CD14-positive monocyte (primary cell): ENCODE results near the gene MED12L. TPM values are rescaled to one million over a fixed set of nuclear protein-coding genes. Genes with fewer than 3 reads are reported as not detected.

ENCODE experiments used
- DNase-seq, 3 donors: peaks; one replicate each; pipeline ENCODE4 v3.0.0-alpha.2; 2011 to 2022
- H2AFZ ChIP-seq: 2 replicates; pipeline ENCODE4 v1.6.0; 2012; ENCODE audit warnings: mild to moderate bottlenecking, low read depth, low read length, inconsistent platforms; ENCODE audit not compliant: insufficient read depth, poor library complexity, severe bottlenecking
- H3K27ac ChIP-seq, 2 donors: 1 replicate in 1 of 2; 2 replicates in 1 of 2; pipeline ENCODE4 v1.5.1; 2012 to 2013; ENCODE audit warnings: low read length in 2 of 2, control low read depth in 1 of 2, inconsistent platforms in 1 of 2, low read depth in 1 of 2, mild to moderate bottlenecking in 1 of 2
- H3K27me3 ChIP-seq, 2 donors: one replicate each; pipeline versions ENCODE4 v1.6.0 to v1.6.1; 2011 to 2013; ENCODE audit warnings: low read length in 2 of 2; ENCODE audit not compliant: control insufficient read depth in 2 of 2, insufficient read depth in 2 of 2
- H3K36me3 ChIP-seq, 2 donors: replicated peaks in 1 of 2; 1 replicate in 1 of 2; 2 replicates in 1 of 2; pipeline versions ENCODE4 v1.5.1 to v1.6.1; 2012 to 2013; ENCODE audit warnings: low read length in 2 of 2, control low read depth in 1 of 2, inconsistent platforms in 1 of 2, mild to moderate bottlenecking in 1 of 2; ENCODE audit not compliant: insufficient read depth in 2 of 2, control insufficient read depth in 1 of 2
- H3K4me1 ChIP-seq, 2 donors: 1 replicate in 1 of 2; 2 replicates in 1 of 2; pipeline versions ENCODE4 v1.5.1 to v1.6.1; 2012 to 2013; ENCODE audit warnings: low read length in 2 of 2, control low read depth in 1 of 2, inconsistent platforms in 1 of 2, mild to moderate bottlenecking in 1 of 2, moderate library complexity in 1 of 2; ENCODE audit not compliant: insufficient read depth in 2 of 2, control insufficient read depth in 1 of 2
- H3K4me2 ChIP-seq: replicated peaks from 2 replicates; pipeline ENCODE3; 2012; ENCODE audit warnings: low read length, moderate library complexity, mild to moderate bottlenecking; ENCODE audit not compliant: poor library complexity, severe bottlenecking; ENCODE audit errors: extremely low read depth
- H3K4me3 ChIP-seq, 3 experiments: fragments of 200-600 bp in 1 of 3; sonication (generic) in 1 of 3; replicated peaks in 1 of 3; 1 replicate in 2 of 3; 2 replicates in 1 of 3; pipeline ENCODE4 v1.5.1; 2011 to 2013; ENCODE audit warnings: low read length in 3 of 3, mild to moderate bottlenecking in 3 of 3, control low read depth in 2 of 3, low read depth in 2 of 3, inconsistent platforms in 1 of 3, moderate library complexity in 1 of 3
- H3K79me2 ChIP-seq: 2 replicates; pipeline ENCODE4 v1.6.0; 2012; ENCODE audit warnings: mild to moderate bottlenecking, control low read depth, inconsistent platforms, low read length, moderate library complexity; ENCODE audit not compliant: insufficient read depth
- H3K9ac ChIP-seq: 2 replicates; pipeline ENCODE4 v1.6.0; 2017; ENCODE audit warnings: low read length, mild to moderate bottlenecking; ENCODE audit not compliant: insufficient read depth, poor library complexity, severe bottlenecking
- H3K9me3 ChIP-seq, 2 donors: replicated peaks in 1 of 2; 1 replicate in 1 of 2; 2 replicates in 1 of 2; pipeline versions ENCODE4 v1.5.1 to v1.6.1; 2012 to 2013; ENCODE audit warnings: low read length in 2 of 2, control low read depth in 1 of 2; ENCODE audit not compliant: control insufficient read depth in 1 of 2, insufficient read depth in 1 of 2
- H4K20me1 ChIP-seq: 2 replicates; pipeline ENCODE4 v1.6.0; 2012; ENCODE audit warnings: mild to moderate bottlenecking, low read length, control low read depth, moderate library complexity; ENCODE audit not compliant: insufficient read depth
- H3K27ac Mint-ChIP-seq, 7 donors: one replicate each; pipeline ENCODE4 v1.8.0; 2020; ENCODE audit warnings: mild to moderate bottlenecking in 7 of 7, mixed read lengths in 7 of 7, moderate library complexity in 6 of 7, inconsistent platforms in 2 of 7
- H3K27me3 Mint-ChIP-seq, 3 donors: one replicate each; pipeline ENCODE4 v1.8.0; 2021 to 2022; ENCODE audit warnings: low read depth in 3 of 3, mild to moderate bottlenecking in 3 of 3, mixed read lengths in 3 of 3, moderate library complexity in 3 of 3, inconsistent platforms in 1 of 3
- H3K36me3 Mint-ChIP-seq, 2 donors: one replicate each; pipeline ENCODE4 v1.8.0; 2020; ENCODE audit warnings: mixed read lengths in 2 of 2, inconsistent platforms in 1 of 2, mild to moderate bottlenecking in 1 of 2
- H3K4me1 Mint-ChIP-seq: one replicate; pipeline ENCODE4 v1.8.0; 2020; ENCODE audit warnings: mild to moderate bottlenecking, mixed read lengths
- H3K4me3 Mint-ChIP-seq, 2 donors: one replicate each; pipeline ENCODE4 v1.8.0; 2020; ENCODE audit warnings: mild to moderate bottlenecking in 2 of 2, mixed read lengths in 2 of 2, moderate library complexity in 1 of 2
- H3K9me3 Mint-ChIP-seq, 7 donors: one replicate each; pipeline ENCODE4 v1.8.0; 2020 to 2022; ENCODE audit warnings: mixed read lengths in 7 of 7, mild to moderate bottlenecking in 6 of 7, moderate library complexity in 6 of 7, inconsistent platforms in 2 of 7
- WGBS: methylation state at CpG from one replicate; pipeline ENCODE4 v1.1.5; 2013; ENCODE audit warnings: missing lambda C conversion rate; ENCODE audit not compliant: insufficient coverage; 5-methylcytosine and 5-hydroxymethylcytosine counted together
- intact Hi-C, 2 donors: fragments of 100-400 bp; cut with micrococcal nuclease; formaldehyde crosslinking; loops; one replicate each; pipeline versions ENCODE4 v1.15.0 to v1.15.1; 2023
- polyA plus RNA-seq, 3 donors: library from polyadenylated mRNA; depleted of rRNA in 1 of 3; unstranded in 2 of 3; stranded (reverse) in 1 of 3; fragments of 300-500 nt in 2 of 3; fragments of >200 nt in 1 of 3; fragmentation: Illumina TruSeq in 2 of 3; gene quantifications; 1 replicate in 2 of 3; 2 replicates in 1 of 3; pipeline ENCODE4 v1.2.3, GENCODE V29; 2012 to 2021
- TF ChIP-seq, protein P1 (sequence below): fragments of 200-600 bp; IDR thresholded peaks from one replicate; pipeline ENCODE4 v1.8.0; 2022; ENCODE audit warnings: antibody characterized with exemption, mild to moderate bottlenecking

MED12L gene
- polyA plus RNA-seq, 3 donors = 0.12 to 0.29 TPM; not detected in 1

DNA sequence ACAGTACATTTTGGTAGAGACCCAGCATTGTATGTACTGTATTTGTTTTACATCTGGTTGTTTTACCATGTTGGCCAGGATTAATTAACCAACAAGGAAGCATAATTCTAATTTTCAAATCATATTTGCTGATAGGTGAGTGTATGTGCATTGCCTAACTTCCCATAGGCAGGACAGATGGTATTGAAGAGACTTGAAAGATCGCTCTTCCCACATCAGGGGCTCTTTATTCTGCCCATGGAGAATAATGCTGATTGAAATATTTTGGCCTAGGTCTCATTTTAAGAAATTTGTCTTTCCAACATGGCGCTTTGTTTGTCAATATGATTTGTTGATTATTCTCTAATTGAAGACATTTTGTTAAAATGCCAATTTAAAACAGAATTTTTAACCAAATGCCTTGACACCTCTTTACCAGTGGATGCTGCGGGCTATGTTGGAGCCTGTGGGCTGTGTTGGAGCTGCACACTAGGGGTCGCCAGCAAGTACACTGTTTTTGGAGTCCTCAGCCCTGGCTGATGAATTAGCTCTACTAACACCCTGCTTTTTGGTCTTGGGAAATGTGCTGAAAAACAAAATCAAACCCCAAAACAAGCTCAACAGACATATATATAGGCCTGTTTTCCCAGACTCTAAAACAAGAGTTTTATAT lies 293.7 kb downstream of the MED12L start:
- TF ChIP-seq, protein P1, sequence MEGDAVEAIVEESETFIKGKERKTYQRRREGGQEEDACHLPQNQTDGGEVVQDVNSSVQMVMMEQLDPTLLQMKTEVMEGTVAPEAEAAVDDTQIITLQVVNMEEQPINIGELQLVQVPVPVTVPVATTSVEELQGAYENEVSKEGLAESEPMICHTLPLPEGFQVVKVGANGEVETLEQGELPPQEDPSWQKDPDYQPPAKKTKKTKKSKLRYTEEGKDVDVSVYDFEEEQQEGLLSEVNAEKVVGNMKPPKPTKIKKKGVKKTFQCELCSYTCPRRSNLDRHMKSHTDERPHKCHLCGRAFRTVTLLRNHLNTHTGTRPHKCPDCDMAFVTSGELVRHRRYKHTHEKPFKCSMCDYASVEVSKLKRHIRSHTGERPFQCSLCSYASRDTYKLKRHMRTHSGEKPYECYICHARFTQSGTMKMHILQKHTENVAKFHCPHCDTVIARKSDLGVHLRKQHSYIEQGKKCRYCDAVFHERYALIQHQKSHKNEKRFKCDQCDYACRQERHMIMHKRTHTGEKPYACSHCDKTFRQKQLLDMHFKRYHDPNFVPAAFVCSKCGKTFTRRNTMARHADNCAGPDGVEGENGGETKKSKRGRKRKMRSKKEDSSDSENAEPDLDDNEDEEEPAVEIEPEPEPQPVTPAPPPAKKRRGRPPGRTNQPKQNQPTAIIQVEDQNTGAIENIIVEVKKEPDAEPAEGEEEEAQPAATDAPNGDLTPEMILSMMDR = peak; percentile 60
- H3K9me3 ChIP-seq = no peaks in the 10 kb centered on the region
- peak in 2 of 3 donors; percentile 21 to 23 for DNase-seq
- H3K27ac ChIP-seq = no peak overlapping the region
- Mint-ChIP-seq H3K4me1 (peaks cover 28% of the 10 kb centered on the region), H3K27ac (no peak overlapping the region), H3K9me3 (no peaks in the 10 kb centered on the region), H3K36me3 (no peaks in the 10 kb centered on the region), H3K27me3 (no peaks in the 10 kb centered on the region), H3K4me3 (no peak overlapping the region)
- no peaks in the 10 kb centered on the region for H3K36me3 ChIP-seq
- no peak overlapping the region for H3K4me3 ChIP-seq
- H4K20me1 ChIP-seq = no peaks in the 10 kb centered on the region
- H3K9ac ChIP-seq = no peak overlapping the region
- peaks cover 19 to 21% of the 10 kb centered on the region in 2 donors for H3K4me1 ChIP-seq
- no peak overlapping the region for H2AFZ ChIP-seq
- H3K27me3 ChIP-seq = no peaks in the 10 kb centered on the region
- intact Hi-C loops = no loop called here
- no CpG with 5 or more reads among the region's 4 CpGs for WGBS
- H3K79me2 ChIP-seq = no peaks in the 10 kb centered on the region
- no peak overlapping the region for H3K4me2 ChIP-seq

DNA sequence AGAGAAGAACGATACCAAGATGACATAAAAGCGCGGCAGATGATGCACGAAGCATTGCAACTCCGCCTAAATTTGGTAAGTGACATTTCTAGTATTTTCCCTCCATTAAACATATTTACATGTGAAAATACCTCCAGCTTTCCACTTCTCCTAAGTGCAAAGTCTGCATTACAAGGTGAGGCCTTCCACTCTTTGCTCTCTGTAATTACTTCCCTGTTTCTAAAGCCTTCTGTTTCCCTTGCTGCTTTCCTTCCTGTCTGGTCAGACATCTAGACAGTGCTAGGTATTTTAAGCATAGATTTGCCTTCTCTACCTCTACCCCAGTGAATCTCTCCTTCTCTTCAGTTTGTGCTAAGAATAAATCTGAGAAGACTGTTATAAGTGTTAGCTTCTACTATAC lies 297.2 kb downstream of the MED12L start:
- no peaks in the 10 kb centered on the region for H3K9me3 Mint-ChIP-seq
- H3K27me3 ChIP-seq = no peaks in the 10 kb centered on the region
- H3K4me3 ChIP-seq = peak overlapping the region in 1 of 3 experiments; percentile 67
- peak overlapping the region; percentile 71 for H3K4me2 ChIP-seq
- H3K4me1 ChIP-seq = peaks cover 37 to 48% of the 10 kb centered on the region in 2 donors
- H4K20me1 ChIP-seq = no peaks in the 10 kb centered on the region
- H3K36me3 Mint-ChIP-seq = no peaks in the 10 kb centered on the region
- peak in 2 of 3 donors; percentile 16 to 48 for DNase-seq
- TF ChIP-seq, protein P1 = no peak
- peaks cover 50% of the 10 kb centered on the region for H3K4me1 Mint-ChIP-seq
- H2AFZ ChIP-seq = no peak overlapping the region
- H3K4me3 Mint-ChIP-seq = peak overlapping the region in 1 of 2 donors; percentile 26
- no peaks in the 10 kb centered on the region for H3K9me3 ChIP-seq
- intact Hi-C loops = loop anchor here (5.0 to 10.0 kb wide), 2 partner anchors 55 to 58 kb away; partner anchors contain the start of gene P2RY13 (in 2 of the 2)
- H3K27ac ChIP-seq = peak overlapping the region in 1 of 2 donors; percentile 52
- no CpG with 5 or more reads among the region's 5 CpGs for WGBS
- peak overlapping the region in 6 of 7 donors; percentile 9 to 84 (median 68) for H3K27ac Mint-ChIP-seq
- no peaks in the 10 kb centered on the region for H3K79me2 ChIP-seq
- no peak overlapping the region for H3K9ac ChIP-seq
- H3K27me3 Mint-ChIP-seq = no peaks in the 10 kb centered on the region
- H3K36me3 ChIP-seq = no peaks in the 10 kb centered on the region
